Endothelial cell (in vitro differentiated cells): ENCODE results near the gene DIS3L2. TPM values are rescaled to one million over a fixed set of nuclear protein-coding genes. Genes with fewer than 3 reads are reported as not detected.
"Not testable (repeated sequence)": the region's sequence is repeated elsewhere in the genome, so short reads cannot be mapped to it uniquely, and the experiment has no call there.

Experiments used
- DNase-seq: peaks from one replicate; pipeline ENCODE4 v3.0.0; 2021; ENCODE audit warnings: low spot score
- H3K27ac Mint-ChIP-seq: one replicate; pipeline ENCODE4 v1.8.0; 2021; ENCODE audit warnings: mixed read lengths, inconsistent platforms; ENCODE audit not compliant: unreplicated experiment
- H3K27me3 Mint-ChIP-seq: one replicate; pipeline ENCODE4 v1.8.0; 2021; ENCODE audit warnings: mild to moderate bottlenecking, moderate library complexity, mixed read lengths, inconsistent platforms; ENCODE audit not compliant: unreplicated experiment
- H3K36me3 Mint-ChIP-seq: one replicate; pipeline ENCODE4 v1.8.0; 2021; ENCODE audit warnings: mild to moderate bottlenecking, low read depth, mixed read lengths, inconsistent platforms; ENCODE audit not compliant: unreplicated experiment
- H3K4me1 Mint-ChIP-seq: one replicate; pipeline ENCODE4 v1.8.0; 2021; ENCODE audit warnings: mild to moderate bottlenecking, mixed read lengths, inconsistent platforms; ENCODE audit not compliant: unreplicated experiment
- H3K4me3 Mint-ChIP-seq: one replicate; pipeline ENCODE4 v1.8.0; 2021; ENCODE audit warnings: mild to moderate bottlenecking, mixed read lengths, inconsistent platforms; ENCODE audit not compliant: unreplicated experiment
- H3K9me3 Mint-ChIP-seq: one replicate; pipeline ENCODE4 v1.8.0; 2021; ENCODE audit warnings: mixed read lengths, inconsistent platforms; ENCODE audit not compliant: unreplicated experiment
- total RNA-seq: library from RNA; stranded (reverse); fragmentation: NEBNext Ultra II Directional; extraction: Animal tissue kit (Norgen Biotek cat#: 25700); gene quantifications from one replicate; pipeline ENCODE4 v1.2.1, GENCODE V29; 2021; ENCODE audit not compliant: unreplicated experiment
- TF ChIP-seq, protein P1 (sequence below): fragments of 200-600 bp; sonication (generic); IDR thresholded peaks from one replicate; pipeline ENCODE4 v1.5.0; 2021; ENCODE audit warnings: antibody characterized with exemption; ENCODE audit not compliant: unreplicated experiment

Gene DIS3L2
- total RNA-seq, 1 donor from 2014 or later = 42.1 TPM

DNA sequence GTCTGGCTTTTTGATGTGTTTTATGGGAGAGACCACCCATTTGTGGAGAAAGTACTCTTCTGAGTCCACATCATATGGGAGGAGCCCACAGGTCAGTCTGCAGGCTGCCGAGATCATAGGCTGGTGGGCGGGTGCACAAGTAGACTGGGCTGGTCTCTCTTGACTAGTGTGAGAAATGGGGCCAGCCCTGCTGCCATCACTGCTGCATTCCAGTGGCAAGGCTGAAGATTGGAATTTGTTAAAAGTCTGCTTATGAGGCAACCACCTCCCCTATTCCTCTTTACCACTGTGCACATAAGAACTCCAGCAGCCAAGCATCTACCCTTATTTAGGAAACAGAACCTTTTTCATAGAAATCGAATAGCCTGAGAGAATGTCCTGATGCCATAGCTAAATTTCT lies 200.7 kb downstream of the DIS3L2 start:
- Mint-ChIP-seq H3K27me3 (no peaks in the 10 kb centered on the region), H3K27ac (no peak overlapping the region), H3K4me3 (no peak overlapping the region), H3K9me3 (no peaks in the 10 kb centered on the region), H3K4me1 (peaks cover 8% of the 10 kb centered on the region), H3K36me3 (peaks cover 5% of the 10 kb centered on the region)
- TF ChIP-seq, protein P1, sequence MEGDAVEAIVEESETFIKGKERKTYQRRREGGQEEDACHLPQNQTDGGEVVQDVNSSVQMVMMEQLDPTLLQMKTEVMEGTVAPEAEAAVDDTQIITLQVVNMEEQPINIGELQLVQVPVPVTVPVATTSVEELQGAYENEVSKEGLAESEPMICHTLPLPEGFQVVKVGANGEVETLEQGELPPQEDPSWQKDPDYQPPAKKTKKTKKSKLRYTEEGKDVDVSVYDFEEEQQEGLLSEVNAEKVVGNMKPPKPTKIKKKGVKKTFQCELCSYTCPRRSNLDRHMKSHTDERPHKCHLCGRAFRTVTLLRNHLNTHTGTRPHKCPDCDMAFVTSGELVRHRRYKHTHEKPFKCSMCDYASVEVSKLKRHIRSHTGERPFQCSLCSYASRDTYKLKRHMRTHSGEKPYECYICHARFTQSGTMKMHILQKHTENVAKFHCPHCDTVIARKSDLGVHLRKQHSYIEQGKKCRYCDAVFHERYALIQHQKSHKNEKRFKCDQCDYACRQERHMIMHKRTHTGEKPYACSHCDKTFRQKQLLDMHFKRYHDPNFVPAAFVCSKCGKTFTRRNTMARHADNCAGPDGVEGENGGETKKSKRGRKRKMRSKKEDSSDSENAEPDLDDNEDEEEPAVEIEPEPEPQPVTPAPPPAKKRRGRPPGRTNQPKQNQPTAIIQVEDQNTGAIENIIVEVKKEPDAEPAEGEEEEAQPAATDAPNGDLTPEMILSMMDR = no peak
- no peak for DNase-seq

DNA sequence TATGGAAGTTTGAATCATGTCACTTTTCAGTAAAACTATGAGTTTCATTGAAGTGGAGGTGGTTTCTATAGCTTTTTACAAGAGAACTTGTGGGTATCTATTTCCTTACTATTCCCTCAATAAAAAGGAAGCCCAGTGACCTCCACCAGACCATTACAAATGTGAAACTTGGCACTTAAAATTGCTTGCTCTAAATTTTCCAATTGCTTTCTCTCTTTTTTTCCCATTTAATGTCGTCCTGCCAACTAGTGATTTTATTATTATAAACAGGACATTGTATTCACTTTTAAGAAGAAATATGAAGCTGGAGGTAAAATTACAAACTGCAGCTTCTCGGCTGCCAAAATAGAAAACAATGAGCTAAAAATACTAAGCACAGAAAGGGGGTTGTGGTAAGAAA lies 208.9 kb downstream of the DIS3L2 start:
- no peak overlapping the region for H3K4me3 Mint-ChIP-seq
- no peaks in the 10 kb centered on the region for H3K27me3 Mint-ChIP-seq
- no peaks in the 10 kb centered on the region for H3K36me3 Mint-ChIP-seq
- TF ChIP-seq, protein P1 = no peak
- no peak for DNase-seq
- peaks cover 19% of the 10 kb centered on the region for H3K4me1 Mint-ChIP-seq
- H3K9me3 Mint-ChIP-seq = no peaks in the 10 kb centered on the region
- no peak overlapping the region for H3K27ac Mint-ChIP-seq

DNA sequence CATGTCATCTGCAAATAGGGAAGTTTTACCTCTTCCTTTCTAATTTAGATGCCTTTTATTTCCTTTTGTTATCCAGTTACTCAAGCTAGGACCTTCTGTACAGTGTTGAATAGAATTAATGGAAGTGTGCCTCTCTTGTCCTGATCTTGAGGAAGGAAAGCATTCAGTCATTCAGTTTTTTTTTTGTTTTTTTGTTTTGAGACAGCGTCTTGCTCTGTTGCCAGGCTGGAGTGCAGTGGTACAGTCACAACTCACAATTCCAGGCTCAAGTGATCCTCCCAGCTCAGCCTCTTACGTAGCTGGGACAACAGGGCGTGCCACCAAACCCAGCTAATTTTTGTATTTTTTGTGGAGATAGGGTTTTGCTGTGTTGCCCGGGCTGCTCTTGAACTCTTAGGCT lies 213.1 kb downstream of the DIS3L2 start:
- H3K9me3 Mint-ChIP-seq = no peaks in the 10 kb centered on the region
- H3K4me3 Mint-ChIP-seq = no peak overlapping the region
- peaks cover 5% of the 10 kb centered on the region for H3K36me3 Mint-ChIP-seq
- TF ChIP-seq, protein P1 = no peak
- peaks cover 20% of the 10 kb centered on the region for H3K4me1 Mint-ChIP-seq
- no peak for DNase-seq
- peak overlapping the region; percentile 94 for H3K27ac Mint-ChIP-seq
- no peaks in the 10 kb centered on the region for H3K27me3 Mint-ChIP-seq

DNA sequence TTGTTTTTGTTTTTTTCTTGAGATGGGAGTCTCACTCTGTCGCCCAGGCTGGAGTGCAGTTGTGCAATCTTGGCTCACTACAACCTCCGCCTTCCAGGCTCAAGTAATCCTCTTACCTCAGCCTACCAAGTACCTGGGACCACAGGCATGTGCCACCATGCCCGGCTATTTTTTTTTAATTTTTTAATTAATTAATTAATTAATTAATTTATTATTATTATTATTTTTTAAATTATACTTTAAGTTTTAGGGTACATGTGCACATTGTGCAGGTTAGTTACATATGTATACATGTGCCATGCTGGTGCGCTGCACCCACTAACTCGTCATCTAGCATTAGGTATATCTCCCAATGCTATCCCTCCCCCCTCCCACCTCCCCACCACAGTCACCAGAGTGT lies 215.1 kb downstream of the DIS3L2 start:
- not testable (repeated sequence) for H3K4me1 Mint-ChIP-seq, H3K27me3 Mint-ChIP-seq, H3K9me3 Mint-ChIP-seq, DNase-seq, H3K36me3 Mint-ChIP-seq, H3K4me3 Mint-ChIP-seq
- H3K27ac Mint-ChIP-seq = peak overlapping the region; percentile 5

DNA sequence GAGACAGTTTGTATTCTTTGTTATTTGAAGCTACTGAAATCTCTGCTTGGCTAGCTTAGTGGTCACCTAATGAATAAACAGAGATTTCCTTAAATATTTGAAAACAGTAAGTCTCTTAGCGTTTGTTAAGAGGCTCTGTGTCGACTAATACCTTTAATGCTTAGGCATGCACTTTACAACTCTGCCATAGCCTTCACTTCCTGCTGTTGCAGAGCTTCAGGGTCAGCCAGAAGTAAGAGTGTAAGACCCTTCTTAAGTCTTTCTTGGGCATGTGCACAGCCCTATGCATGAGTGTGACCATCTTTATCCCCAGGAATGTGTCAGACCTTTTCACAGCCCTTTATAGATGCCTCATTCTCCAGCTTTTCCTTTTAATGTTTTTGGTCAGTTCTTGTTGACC lies 221.8 kb downstream of the DIS3L2 start:
- Mint-ChIP-seq H3K9me3 (no peaks in the 10 kb centered on the region), H3K27ac (no peak overlapping the region), H3K36me3 (peaks cover 18% of the 10 kb centered on the region), H3K4me3 (no peak overlapping the region), H3K27me3 (no peaks in the 10 kb centered on the region), H3K4me1 (no peaks in the 10 kb centered on the region)
- TF ChIP-seq, protein P1 = no peak
- DNase-seq = no peak

DNA sequence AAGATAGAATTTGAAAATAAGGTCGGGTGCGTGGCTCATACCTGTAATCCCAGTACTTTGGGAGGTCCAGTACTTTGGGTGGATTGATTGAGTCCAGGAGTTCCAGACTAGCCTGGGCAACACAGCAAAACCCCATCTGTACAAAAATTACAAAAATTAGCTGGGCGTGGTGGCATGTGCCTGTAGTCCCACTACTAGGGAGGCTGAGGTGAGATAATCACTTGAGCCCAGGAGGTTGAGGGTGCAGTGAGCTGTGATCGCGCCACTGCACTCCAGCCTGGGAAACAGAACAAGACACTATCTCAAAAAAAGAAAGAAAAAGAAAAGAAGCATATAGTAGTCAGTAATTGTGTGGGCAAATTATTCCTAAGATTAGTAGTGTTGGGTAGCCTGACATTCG lies 222.8 kb downstream of the DIS3L2 start:
- Mint-ChIP-seq H3K4me1 (no peaks in the 10 kb centered on the region), H3K36me3 (peaks cover 22% of the 10 kb centered on the region), H3K27me3 (no peaks in the 10 kb centered on the region), H3K9me3 (no peaks in the 10 kb centered on the region), H3K27ac (no peak overlapping the region), H3K4me3 (no peak overlapping the region)
- TF ChIP-seq, protein P1 = no peak
- no peak for DNase-seq
